GM18873 (cell line): ENCODE results near the gene S100A3.
"Not testable (repeated sequence)": the region's sequence is repeated elsewhere in the genome, so short reads cannot be mapped to it uniquely, and the experiment has no call there.

Source experiments
- ATAC-seq: cut with Tn5 transposase; IDR thresholded peaks from one replicate; pipeline ENCODE4 v1.9.1; 2021; ENCODE audit warnings: mild to moderate bottlenecking, moderate library complexity, moderate number of reproducible peaks; ENCODE audit not compliant: unreplicated experiment, low FRiP score

S100A3 gene

GRCh38 chr1:153570874-153571273, 21.8 kb upstream of the S100A3 start:
- ATAC-seq = no peak

GRCh38 chr1:153569465-153569864, 20.4 kb upstream of the S100A3 start:
- no peak for ATAC-seq

DNA sequence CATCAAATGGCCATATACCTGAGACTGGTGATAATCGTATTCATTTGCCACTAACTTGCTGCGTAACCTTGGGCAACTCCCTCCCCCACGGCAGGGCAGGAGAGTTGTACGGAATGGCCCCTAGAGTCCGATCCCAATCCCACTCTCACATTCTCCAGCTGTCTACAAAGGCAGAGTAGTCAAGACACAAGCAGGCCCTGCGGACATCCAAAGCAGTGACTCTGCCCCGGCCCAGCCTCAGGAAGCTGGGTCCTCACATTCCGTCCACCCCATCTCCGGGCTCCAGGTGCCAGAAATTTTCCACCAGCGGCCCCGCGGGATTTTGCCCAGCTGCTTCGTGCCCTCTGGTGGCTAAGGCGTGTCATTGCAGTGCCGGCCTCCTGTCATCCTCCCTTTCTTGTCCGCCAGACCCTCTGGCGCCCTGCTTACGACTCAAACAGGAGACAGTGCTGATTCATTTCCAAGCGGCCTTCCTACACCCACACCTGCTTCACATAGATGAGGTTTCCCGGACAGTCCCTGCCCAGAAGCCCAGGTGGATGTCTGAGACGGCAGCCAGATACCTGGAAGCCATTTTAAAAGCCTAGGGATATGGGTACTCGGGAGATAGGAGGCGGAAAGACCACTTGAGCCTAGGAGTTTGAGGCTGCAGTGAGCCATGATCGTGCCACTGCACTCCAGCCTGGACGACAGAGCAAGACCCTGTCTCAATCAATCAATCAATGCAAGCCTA, 19.5 kb upstream of the S100A3 start:
- ATAC-seq = no peak

- no peak for ATAC-seq
Measured at GRCh38 chr1:153567621-153568366, 18.7 kb upstream of the S100A3 start.

- ATAC-seq = no peak
Measured at GRCh38 chr1:153566414-153567371, 17.6 kb upstream of the S100A3 start.

DNA sequence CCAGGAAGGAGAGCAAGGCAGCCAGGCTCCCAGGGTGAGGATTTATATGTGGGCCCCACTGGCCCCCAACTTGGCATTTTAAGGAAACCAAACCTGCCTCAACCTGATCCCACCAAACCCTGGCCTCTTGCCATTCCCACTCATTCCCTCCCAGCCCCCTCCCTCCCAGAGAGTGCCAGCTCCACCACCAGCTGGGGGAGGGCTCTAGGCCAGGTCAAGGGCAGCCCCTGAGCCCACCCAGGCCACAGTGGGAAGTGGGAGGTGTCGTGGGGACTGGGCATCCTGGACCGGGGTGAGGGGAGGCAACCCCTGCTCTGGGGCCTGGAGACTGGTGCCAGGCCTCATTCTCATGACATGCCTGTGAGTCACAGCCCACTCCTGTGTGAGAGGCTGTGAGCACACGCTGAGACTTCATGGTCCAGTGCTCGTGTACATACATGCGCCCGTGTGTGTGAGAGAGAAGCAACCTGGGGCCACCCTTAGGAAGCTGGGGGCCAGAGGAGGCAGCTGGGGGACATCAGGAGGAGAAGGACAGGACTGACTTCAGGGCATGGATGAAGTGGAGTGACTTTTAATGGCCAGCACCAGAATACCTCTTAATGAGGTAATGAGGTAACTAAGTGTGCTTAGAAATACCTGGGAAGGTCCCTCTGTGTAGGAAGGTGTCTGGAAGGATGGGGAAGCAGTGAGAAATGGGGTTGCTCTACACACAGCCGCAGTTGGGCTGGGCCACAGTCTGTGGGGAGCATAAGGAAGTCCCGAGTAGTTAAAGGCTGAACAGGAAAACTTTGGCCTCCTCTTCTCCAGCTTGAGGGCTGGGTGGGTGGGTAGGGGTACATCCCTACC, 16.7 kb upstream of the S100A3 start, which contains the start of gene S100A2:
S100A2 (minus strand) TSS at position 316 of the 846 bp plus-strand sequence. CDS start 1,967 bp downstream, outside the sequence.
- no peak for ATAC-seq

- ATAC-seq = no peak
Measured at GRCh38 chr1:153563991-153564390, 14.9 kb upstream of the S100A3 start.

DNA sequence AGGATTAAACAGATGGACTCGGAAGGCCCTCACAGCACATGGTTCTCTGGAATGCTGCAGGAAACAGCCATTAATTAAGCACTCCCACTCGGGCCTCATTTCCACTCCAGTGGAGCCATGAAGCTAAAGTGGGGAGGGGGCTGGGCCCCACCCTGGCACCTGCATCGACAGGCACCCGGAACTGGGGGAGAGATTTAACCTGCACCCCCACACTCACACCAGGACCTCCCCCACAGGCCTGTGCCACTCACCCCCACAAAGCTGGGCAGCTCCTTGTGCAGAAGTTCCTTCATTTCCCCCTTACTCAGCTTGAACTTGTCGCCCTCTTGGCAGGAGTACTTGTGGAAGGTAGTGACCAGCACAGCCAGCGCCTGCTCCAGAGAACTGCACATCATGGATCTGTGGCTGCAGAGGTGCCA, 14.4 kb upstream of the S100A3 start:
- no peak for ATAC-seq

- ATAC-seq = not testable (repeated sequence)
Measured at GRCh38 chr1:153562021-153562420, 13.0 kb upstream of the S100A3 start.

GRCh38 chr1:153561466-153561985, 12.5 kb upstream of the S100A3 start:
- ATAC-seq = no peak

- no peak for ATAC-seq
Measured at GRCh38 chr1:153560771-153561465, 11.9 kb upstream of the S100A3 start.

- ATAC-seq = no peak
Measured at GRCh38 chr1:153560241-153560640, 11.2 kb upstream of the S100A3 start.

GRCh38 chr1:153557877-153558276, 8.8 kb upstream of the S100A3 start:
- no peak for ATAC-seq

- ATAC-seq = no peak
Measured at GRCh38 chr1:153556348-153556747, 7.3 kb upstream of the S100A3 start.

DNA sequence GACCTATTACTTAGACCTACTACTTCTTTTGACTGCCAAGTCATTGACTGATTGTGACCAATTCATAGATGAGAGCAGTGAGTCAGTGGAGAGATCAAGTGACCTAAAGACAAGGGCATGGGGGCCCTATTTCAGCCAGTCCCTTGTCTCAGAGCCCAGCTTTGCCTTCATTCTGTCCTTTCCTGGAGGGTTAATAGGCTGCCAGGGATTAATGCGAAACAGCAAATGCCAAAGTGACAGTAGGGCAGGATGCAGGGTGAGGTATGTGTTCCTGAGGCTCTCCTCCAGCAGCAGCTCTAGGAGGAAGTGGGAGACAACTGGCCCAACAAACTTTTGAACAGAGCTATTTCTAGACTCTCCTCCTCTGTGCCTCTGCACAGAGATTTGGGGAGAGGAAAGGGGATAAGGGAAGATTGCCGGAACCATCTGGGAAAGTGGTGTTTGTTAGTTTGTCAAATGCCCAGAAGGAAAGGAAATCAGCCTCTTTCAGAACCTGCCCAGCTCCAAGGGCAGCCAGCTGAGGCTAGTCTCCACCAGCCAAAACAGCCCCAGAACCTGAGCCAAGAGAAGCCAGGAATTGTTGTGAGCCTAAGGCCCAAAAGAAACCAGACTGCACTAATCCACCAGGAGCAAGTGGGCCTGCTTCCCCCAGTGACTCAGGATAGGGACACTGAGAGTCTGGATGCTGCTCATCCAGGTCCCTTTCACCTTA, 4.9 kb upstream of the S100A3 start:
- no peak for ATAC-seq

DNA sequence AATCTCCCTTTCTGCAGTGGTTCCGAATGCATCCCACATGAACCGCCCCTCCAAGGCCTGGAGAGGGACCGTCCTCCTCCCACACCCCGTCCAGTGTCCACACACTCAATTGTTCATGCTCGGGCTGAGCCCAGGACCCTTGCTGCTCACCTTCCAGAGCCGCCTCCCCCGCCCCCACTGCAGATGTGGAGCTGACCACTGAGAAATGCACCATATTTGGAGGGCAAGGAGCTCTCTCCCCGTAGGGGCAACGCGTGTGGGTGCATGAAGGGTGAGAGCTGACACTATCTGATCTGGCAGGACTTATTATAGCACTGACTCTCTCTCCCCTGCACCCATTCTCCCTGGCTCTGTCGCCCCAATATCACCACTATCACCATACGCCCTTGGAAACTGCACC, 4.0 kb upstream of the S100A3 start:
- no peak for ATAC-seq

DNA sequence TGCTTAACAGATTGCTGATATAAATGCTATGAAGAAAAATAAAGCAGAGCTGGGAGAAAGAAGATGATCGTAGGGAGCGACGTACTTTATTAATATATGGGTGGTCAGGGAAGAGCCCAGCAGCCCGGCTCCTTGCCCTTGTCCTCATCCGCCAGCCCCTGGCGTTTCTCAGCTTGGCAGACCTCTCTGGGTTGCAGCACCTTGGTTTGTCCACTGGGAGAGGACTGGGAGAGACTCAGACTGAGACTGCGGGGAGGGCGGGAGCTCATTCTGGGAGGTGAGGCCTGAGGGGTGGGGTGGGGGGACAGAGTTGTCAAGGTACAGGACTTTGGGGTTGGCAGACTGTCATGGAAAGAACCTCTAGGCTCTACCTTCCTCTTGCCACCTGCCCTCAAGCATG, 3.3 kb upstream of the S100A3 start:
- no peak for ATAC-seq

DNA sequence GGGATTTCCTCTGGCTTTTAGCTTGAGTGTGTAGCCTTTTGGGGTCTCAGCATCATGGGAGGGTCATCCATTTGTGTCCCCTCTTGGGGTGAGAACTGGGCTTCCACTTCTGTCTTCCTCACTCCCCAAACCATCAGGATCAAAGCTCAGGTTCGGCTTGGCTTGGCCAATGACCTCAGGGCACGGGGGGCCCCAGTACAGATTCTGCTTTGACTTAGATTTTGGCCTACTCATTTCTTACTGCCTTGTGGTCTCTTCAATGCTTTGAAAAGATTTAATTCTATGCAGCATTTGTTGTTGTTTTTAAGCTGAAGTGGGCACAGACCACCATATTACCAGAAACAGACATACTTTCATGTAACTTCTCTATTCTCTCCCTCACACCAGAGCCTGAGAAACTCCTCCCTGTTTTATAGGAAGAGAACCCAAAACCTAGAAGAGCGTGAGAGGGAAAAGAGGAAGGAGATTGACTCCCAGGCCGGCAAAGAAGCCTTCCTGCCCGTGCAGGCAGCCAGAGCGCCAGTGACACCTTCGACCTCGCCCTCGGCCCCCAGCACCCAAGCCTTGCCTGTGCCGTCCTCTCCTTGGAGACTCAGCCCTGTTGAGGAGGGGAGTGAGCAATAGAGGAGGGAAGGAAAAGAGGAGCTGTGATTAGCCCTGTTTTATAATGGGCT, 1.9 kb upstream of the S100A3 start:
- no peak for ATAC-seq
